ENCODE measurements around the gene TRDN.

- no peak for TF ChIP-seq CTCF (conservative IDR thresholded peaks at IDR 0.05 in 1 of 2, IDR thresholded peaks at IDR 0.05 in 1 of 2; ENCODE audit: extremely low read depth in 1 of 2, insufficient read depth in 1 of 2, low read depth in 1 of 2, low read length in 2 of 2)
- no peak for TF ChIP-seq EZH2 (IDR thresholded peaks at IDR 0.05; ENCODE audit: borderline replicate concordance, low read length)
Measured at GRCh38 chr6:123456836-123457235, 179.9 kb downstream of the TRDN start.

Data from mammary epithelial cell (primary cell).